ENCODE results near the gene ATG5.

The ATG5 gene

GRCh38 chr6:106305740-106306139 lies 19.8 kb downstream of the ATG5 start:
- no peaks in the 10 kb centered on the region for H3K36me3 ChIP-seq (ENCODE audit: insufficient read depth, low read length)
- no peaks in the 10 kb centered on the region for H3K27me3 ChIP-seq (ENCODE audit: control insufficient read depth in 1 of 2, insufficient read depth in 2 of 2, low read length in 2 of 2)
- H3K4me1 ChIP-seq (ENCODE audit: insufficient read depth, low read length) = peaks cover 16% of the 10 kb centered on the region
- H3K9ac ChIP-seq (ENCODE audit: low read length) = no peak overlapping the region
- no peak overlapping the region for H3K27ac ChIP-seq (ENCODE audit: low read depth, low read length)
- H3K9me3 ChIP-seq (ENCODE audit: low read length) = no peaks in the 10 kb centered on the region
- H3K4me3 ChIP-seq (ENCODE audit: low read depth in 1 of 2, low read length in 2 of 2) = no peak overlapping the region

GRCh38 chr6:106300944-106301343 lies 24.6 kb downstream of the ATG5 start:
- no peak overlapping the region for H3K9ac ChIP-seq (ENCODE audit: low read length)
- no peaks in the 10 kb centered on the region for H3K36me3 ChIP-seq (ENCODE audit: insufficient read depth, low read length)
- peaks cover 5% of the 10 kb centered on the region for H3K4me1 ChIP-seq (ENCODE audit: insufficient read depth, low read length)
- H3K27ac ChIP-seq (ENCODE audit: low read depth, low read length) = no peak overlapping the region
- H3K27me3 ChIP-seq (ENCODE audit: control insufficient read depth in 1 of 2, insufficient read depth in 2 of 2, low read length in 2 of 2) = no peaks in the 10 kb centered on the region
- H3K9me3 ChIP-seq (ENCODE audit: low read length) = no peaks in the 10 kb centered on the region
- H3K4me3 ChIP-seq (ENCODE audit: low read depth in 1 of 2, low read length in 2 of 2) = no peak overlapping the region

GRCh38 chr6:106300020-106300780 lies 25.4 kb downstream of the ATG5 start:
- H3K9ac ChIP-seq (ENCODE audit: low read length) = no peak overlapping the region
- no peak overlapping the region for H3K27ac ChIP-seq (ENCODE audit: low read depth, low read length)
- peaks cover 5% of the 10 kb centered on the region for H3K4me1 ChIP-seq (ENCODE audit: insufficient read depth, low read length)
- no peaks in the 10 kb centered on the region for H3K36me3 ChIP-seq (ENCODE audit: insufficient read depth, low read length)
- H3K27me3 ChIP-seq (ENCODE audit: control insufficient read depth in 1 of 2, insufficient read depth in 2 of 2, low read length in 2 of 2) = no peaks in the 10 kb centered on the region
- H3K9me3 ChIP-seq (ENCODE audit: low read length) = no peaks in the 10 kb centered on the region
- no peak overlapping the region for H3K4me3 ChIP-seq (ENCODE audit: low read depth in 1 of 2, low read length in 2 of 2)

GRCh38 chr6:106293116-106293515 lies 32.4 kb downstream of the ATG5 start:
- no peaks in the 10 kb centered on the region for H3K9me3 ChIP-seq (ENCODE audit: low read length)
- no peak overlapping the region for H3K9ac ChIP-seq (ENCODE audit: low read length)
- H3K27me3 ChIP-seq (ENCODE audit: control insufficient read depth in 1 of 2, insufficient read depth in 2 of 2, low read length in 2 of 2) = no peaks in the 10 kb centered on the region
- no peak overlapping the region for H3K27ac ChIP-seq (ENCODE audit: low read depth, low read length)
- no peak overlapping the region for H3K4me3 ChIP-seq (ENCODE audit: low read depth in 1 of 2, low read length in 2 of 2)
- no peaks in the 10 kb centered on the region for H3K4me1 ChIP-seq (ENCODE audit: insufficient read depth, low read length)
- H3K36me3 ChIP-seq (ENCODE audit: insufficient read depth, low read length) = peaks cover 17% of the 10 kb centered on the region

- Histone ChIP-seq H3K4me3 (ENCODE audit: low read depth in 1 of 2, low read length in 2 of 2) (no peak overlapping the region), H3K36me3 (ENCODE audit: insufficient read depth, low read length) (peaks cover 17% of the 10 kb centered on the region), H3K4me1 (ENCODE audit: insufficient read depth, low read length) (peaks cover 1% of the 10 kb centered on the region), H3K27me3 (ENCODE audit: control insufficient read depth in 1 of 2, insufficient read depth in 2 of 2, low read length in 2 of 2) (no peaks in the 10 kb centered on the region), H3K9ac (ENCODE audit: low read length) (no peak overlapping the region), H3K27ac (ENCODE audit: low read depth, low read length) (no peak overlapping the region), H3K9me3 (ENCODE audit: low read length) (no peaks in the 10 kb centered on the region)
These were observed 34.6 kb downstream of the ATG5 start for GRCh38 chr6:106290954-106291353.

GRCh38 chr6:106290032-106290431 lies 35.5 kb downstream of the ATG5 start:
- H3K4me1 ChIP-seq (ENCODE audit: insufficient read depth, low read length) = peaks cover 4% of the 10 kb centered on the region
- H3K9ac ChIP-seq (ENCODE audit: low read length) = no peak overlapping the region
- peaks cover 17% of the 10 kb centered on the region for H3K36me3 ChIP-seq (ENCODE audit: insufficient read depth, low read length)
- H3K9me3 ChIP-seq (ENCODE audit: low read length) = no peaks in the 10 kb centered on the region
- no peak overlapping the region for H3K4me3 ChIP-seq (ENCODE audit: low read depth in 1 of 2, low read length in 2 of 2)
- H3K27me3 ChIP-seq (ENCODE audit: control insufficient read depth in 1 of 2, insufficient read depth in 2 of 2, low read length in 2 of 2) = no peaks in the 10 kb centered on the region
- H3K27ac ChIP-seq (ENCODE audit: low read depth, low read length) = no peak overlapping the region

- no peak overlapping the region for H3K27ac ChIP-seq (ENCODE audit: low read depth, low read length)
- peaks cover 4% of the 10 kb centered on the region for H3K4me1 ChIP-seq (ENCODE audit: insufficient read depth, low read length)
These were observed 38.3 kb downstream of the ATG5 start for GRCh38 chr6:106287215-106287614.

GRCh38 chr6:106286746-106287145 lies 38.8 kb downstream of the ATG5 start:
- Histone ChIP-seq H3K27ac (ENCODE audit: low read depth, low read length) (no peak overlapping the region), H3K9me3 (ENCODE audit: low read length) (no peaks in the 10 kb centered on the region), H3K4me3 (ENCODE audit: low read depth in 1 of 2, low read length in 2 of 2) (no peak overlapping the region), H3K9ac (ENCODE audit: low read length) (no peak overlapping the region), H3K27me3 (ENCODE audit: control insufficient read depth in 1 of 2, insufficient read depth in 2 of 2, low read length in 2 of 2) (no peaks in the 10 kb centered on the region), H3K36me3 (ENCODE audit: insufficient read depth, low read length) (peaks cover 9% of the 10 kb centered on the region), H3K4me1 (ENCODE audit: insufficient read depth, low read length) (peaks cover 4% of the 10 kb centered on the region)

More at GRCh38 chr6:106287215-106287614, 38.3 kb downstream of the ATG5 start:
- peaks cover 13% of the 10 kb centered on the region for H3K36me3 ChIP-seq (ENCODE audit: insufficient read depth, low read length)
- H3K4me3 ChIP-seq (ENCODE audit: low read depth in 1 of 2, low read length in 2 of 2) = no peak overlapping the region
- no peaks in the 10 kb centered on the region for H3K27me3 ChIP-seq (ENCODE audit: control insufficient read depth in 1 of 2, insufficient read depth in 2 of 2, low read length in 2 of 2)
- no peak overlapping the region for H3K9ac ChIP-seq (ENCODE audit: low read length)
- H3K9me3 ChIP-seq (ENCODE audit: low read length) = no peaks in the 10 kb centered on the region

- no peaks in the 10 kb centered on the region for H3K9me3 ChIP-seq (ENCODE audit: low read length)
- H3K4me1 ChIP-seq (ENCODE audit: insufficient read depth, low read length) = peaks cover 4% of the 10 kb centered on the region
- H3K9ac ChIP-seq (ENCODE audit: low read length) = no peak overlapping the region
- H3K36me3 ChIP-seq (ENCODE audit: insufficient read depth, low read length) = no peaks in the 10 kb centered on the region
- H3K27ac ChIP-seq (ENCODE audit: low read depth, low read length) = no peak overlapping the region
- no peak overlapping the region for H3K4me3 ChIP-seq (ENCODE audit: low read depth in 1 of 2, low read length in 2 of 2)
- H3K27me3 ChIP-seq (ENCODE audit: control insufficient read depth in 1 of 2, insufficient read depth in 2 of 2, low read length in 2 of 2) = no peaks in the 10 kb centered on the region
These were observed 42.1 kb downstream of the ATG5 start for GRCh38 chr6:106283481-106283880.

- H3K9me3 ChIP-seq (ENCODE audit: low read length) = no peaks in the 10 kb centered on the region
These were observed 43.9 kb downstream of the ATG5 start for GRCh38 chr6:106281661-106282060.

GRCh38 chr6:106281088-106281487 lies 44.5 kb downstream of the ATG5 start:
- H3K27me3 ChIP-seq (ENCODE audit: control insufficient read depth in 1 of 2, insufficient read depth in 2 of 2, low read length in 2 of 2) = no peaks in the 10 kb centered on the region
- H3K9ac ChIP-seq (ENCODE audit: low read length) = no peak overlapping the region
- H3K9me3 ChIP-seq (ENCODE audit: low read length) = no peaks in the 10 kb centered on the region
- H3K4me1 ChIP-seq (ENCODE audit: insufficient read depth, low read length) = peaks cover 4% of the 10 kb centered on the region
- no peak overlapping the region for H3K4me3 ChIP-seq (ENCODE audit: low read depth in 1 of 2, low read length in 2 of 2)
- H3K27ac ChIP-seq (ENCODE audit: low read depth, low read length) = no peak overlapping the region
- no peaks in the 10 kb centered on the region for H3K36me3 ChIP-seq (ENCODE audit: insufficient read depth, low read length)

More at GRCh38 chr6:106281661-106282060, 43.9 kb downstream of the ATG5 start:
- peaks cover 4% of the 10 kb centered on the region for H3K4me1 ChIP-seq (ENCODE audit: insufficient read depth, low read length)
- H3K9ac ChIP-seq (ENCODE audit: low read length) = no peak overlapping the region
- H3K27ac ChIP-seq (ENCODE audit: low read depth, low read length) = no peak overlapping the region
- no peak overlapping the region for H3K4me3 ChIP-seq (ENCODE audit: low read depth in 1 of 2, low read length in 2 of 2)
- no peaks in the 10 kb centered on the region for H3K36me3 ChIP-seq (ENCODE audit: insufficient read depth, low read length)
- no peaks in the 10 kb centered on the region for H3K27me3 ChIP-seq (ENCODE audit: control insufficient read depth in 1 of 2, insufficient read depth in 2 of 2, low read length in 2 of 2)

- H3K27ac ChIP-seq (ENCODE audit: low read depth, low read length) = no peak overlapping the region
- no peak overlapping the region for H3K9ac ChIP-seq (ENCODE audit: low read length)
- H3K9me3 ChIP-seq (ENCODE audit: low read length) = no peaks in the 10 kb centered on the region
- no peak overlapping the region for H3K4me3 ChIP-seq (ENCODE audit: low read depth in 1 of 2, low read length in 2 of 2)
- H3K27me3 ChIP-seq (ENCODE audit: control insufficient read depth in 1 of 2, insufficient read depth in 2 of 2, low read length in 2 of 2) = no peaks in the 10 kb centered on the region
- H3K4me1 ChIP-seq (ENCODE audit: insufficient read depth, low read length) = peaks cover 9% of the 10 kb centered on the region
- no peaks in the 10 kb centered on the region for H3K36me3 ChIP-seq (ENCODE audit: insufficient read depth, low read length)
These were observed 46.4 kb downstream of the ATG5 start for GRCh38 chr6:106279179-106279578.
